GM13976 (cell line): ENCODE measurements around the gene TMEM260.
A peak's percentile ranks its signal among the peaks of the same experiment; 100 is the strongest.

Experiments
- DNase-seq: peaks from one replicate; pipeline ENCODE4 v3.0.0; 2012; ENCODE audit warnings: low spot score
- CTCF ChIP-seq: IDR thresholded peaks from 2 replicates; pipeline ENCODE4 v1.5.1; 2012; ENCODE audit warnings: borderline replicate concordance, mild to moderate bottlenecking; ENCODE audit not compliant: insufficient read depth; ENCODE audit errors: extremely low read depth, missing control alignments, control extremely low read depth
- in situ Hi-C: fragments of 300-500 bp; cut with MboI; formaldehyde crosslinking; loops from one replicate; pipeline ENCODE4 v1.12.0; 2022; ENCODE audit warnings: low sequenced_read_pairs, mixed read lengths, inconsistent platforms; ENCODE audit not compliant: unreplicated experiment

TMEM260 gene

GRCh38 chr14:56552615-56553014, 27.0 kb upstream of the TMEM260 start:
- DNase-seq = no peak
- no peak for TF ChIP-seq CTCF
- in situ Hi-C loops = no loop called here

GRCh38 chr14:56554301-56554700, 25.3 kb upstream of the TMEM260 start:
- TF ChIP-seq CTCF = no peak
- no peak for DNase-seq
- in situ Hi-C loops = no loop called here

- in situ Hi-C loops = no loop called here
- TF ChIP-seq CTCF = peak; percentile 30
- peak; percentile 18 for DNase-seq
Observed at GRCh38 chr14:56555921-56556570, 23.6 kb upstream of the TMEM260 start.

- no peak for DNase-seq
- no peak for TF ChIP-seq CTCF
- in situ Hi-C loops = no loop called here
Observed at GRCh38 chr14:56559182-56559581, 20.4 kb upstream of the TMEM260 start.

GRCh38 chr14:56561606-56562005, 18.0 kb upstream of the TMEM260 start:
- TF ChIP-seq CTCF = no peak
- in situ Hi-C loops = no loop called here
- DNase-seq = no peak

- no peak for TF ChIP-seq CTCF
- no peak for DNase-seq
- in situ Hi-C loops = no loop called here
Observed at GRCh38 chr14:56562883-56563282, 16.7 kb upstream of the TMEM260 start.
